Measurements from ENCODE around the gene FSIP2.

The FSIP2 gene, protein sequence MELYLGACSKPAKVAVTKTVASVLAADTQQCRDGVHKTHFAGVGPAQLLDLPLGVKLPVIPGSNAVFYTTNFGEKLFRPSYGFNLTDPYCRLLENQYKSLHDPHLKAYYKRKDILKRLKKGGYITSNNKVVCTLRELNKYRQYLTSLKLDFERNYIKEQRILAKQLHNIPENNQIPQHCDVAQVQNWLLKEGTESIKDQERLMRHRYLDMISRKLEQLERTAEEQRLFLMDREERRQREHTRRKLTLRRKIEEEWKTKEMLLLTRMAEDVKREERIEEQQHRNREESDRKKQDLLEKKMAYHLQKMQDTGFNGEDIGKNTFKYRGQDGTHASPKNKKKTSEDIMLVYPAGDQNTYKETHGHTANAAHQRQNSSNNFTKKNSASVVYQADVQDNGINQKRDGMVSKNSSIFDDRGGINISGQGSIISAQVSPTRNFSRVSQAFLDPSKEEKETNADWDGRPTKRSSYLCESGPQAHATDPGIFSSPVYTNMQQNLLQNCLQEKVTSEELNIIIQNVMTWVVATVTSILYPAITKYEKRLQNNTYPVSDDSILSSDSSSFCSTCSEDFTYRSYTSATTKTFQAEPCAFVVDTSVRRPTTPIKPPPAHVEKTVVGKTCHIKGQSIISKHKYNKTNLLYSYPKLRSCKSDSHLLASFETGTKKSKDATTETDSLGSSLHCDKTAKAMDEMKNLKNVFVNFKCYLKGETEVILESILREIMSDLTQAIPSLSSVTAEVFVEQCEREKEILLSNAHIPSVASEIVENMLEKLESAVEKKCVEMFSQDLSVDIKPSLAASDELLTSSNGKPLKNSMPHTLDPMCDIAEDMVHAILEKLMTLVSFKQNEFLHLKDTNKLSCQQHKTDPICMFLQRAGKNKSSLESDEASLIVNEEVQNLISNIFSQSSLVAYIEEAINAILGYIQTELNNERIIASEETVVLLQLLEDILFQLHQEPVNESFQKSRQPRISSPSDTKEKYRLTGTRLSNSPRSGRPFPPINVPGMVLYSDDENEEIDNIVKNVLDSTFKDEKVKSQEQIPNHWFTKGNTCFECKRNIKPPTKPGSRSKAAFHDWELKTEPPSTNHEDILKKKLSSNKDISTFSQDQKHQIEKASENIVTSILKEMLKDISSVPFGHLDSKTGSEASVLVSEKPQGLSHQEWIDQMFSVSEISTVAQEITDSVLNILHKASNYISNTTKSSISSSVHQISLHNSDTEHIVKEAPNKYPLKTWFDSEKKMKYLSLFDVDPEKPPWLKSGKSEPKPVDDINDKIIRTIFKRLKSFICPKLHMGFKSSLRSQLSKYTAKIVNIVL (N-terminal part only)

DNA sequence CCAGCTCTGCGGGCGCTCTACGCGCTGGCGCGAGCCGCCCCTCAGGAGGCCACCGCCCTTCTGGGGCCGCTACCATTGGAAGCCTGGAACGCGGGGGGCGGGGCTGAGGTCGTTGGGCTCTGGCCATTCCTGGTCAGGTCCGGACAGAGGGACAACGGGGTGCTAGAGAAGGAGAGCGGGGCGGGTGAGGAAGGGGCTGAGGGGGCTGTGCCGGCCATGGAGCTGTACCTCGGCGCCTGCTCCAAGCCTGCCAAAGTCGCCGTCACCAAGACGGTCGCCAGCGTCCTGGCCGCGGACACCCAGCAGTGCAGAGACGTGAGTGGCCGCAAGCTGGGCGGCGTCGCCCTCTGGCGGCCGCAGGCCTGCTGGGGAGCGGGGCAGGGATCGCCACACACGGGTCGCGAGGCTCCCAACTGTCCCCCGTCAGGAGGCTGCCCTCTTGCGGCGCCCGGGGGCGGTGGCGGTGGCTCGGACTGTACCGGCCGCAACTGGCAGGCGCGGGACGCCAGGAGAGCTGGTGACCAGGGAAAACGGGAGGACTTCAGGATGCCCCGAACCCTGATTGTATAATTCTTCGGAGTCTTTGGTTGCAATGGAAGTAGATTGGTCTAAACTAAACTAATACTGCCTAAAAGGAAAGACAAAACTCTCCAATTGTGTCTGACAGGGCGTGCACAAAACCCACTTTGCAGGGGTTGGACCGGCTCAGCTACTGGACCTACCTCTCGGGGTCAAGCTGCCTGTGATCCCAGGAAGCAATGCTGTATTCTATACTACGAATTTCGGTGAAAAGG, at the start of gene FSIP2:
Gene FSIP2, plus strand, starts transcription at position 126 of the 794 bp plus-strand sequence. Its CDS starts 91 bp downstream, at position 217.
- DNase-seq: no peak

DNA sequence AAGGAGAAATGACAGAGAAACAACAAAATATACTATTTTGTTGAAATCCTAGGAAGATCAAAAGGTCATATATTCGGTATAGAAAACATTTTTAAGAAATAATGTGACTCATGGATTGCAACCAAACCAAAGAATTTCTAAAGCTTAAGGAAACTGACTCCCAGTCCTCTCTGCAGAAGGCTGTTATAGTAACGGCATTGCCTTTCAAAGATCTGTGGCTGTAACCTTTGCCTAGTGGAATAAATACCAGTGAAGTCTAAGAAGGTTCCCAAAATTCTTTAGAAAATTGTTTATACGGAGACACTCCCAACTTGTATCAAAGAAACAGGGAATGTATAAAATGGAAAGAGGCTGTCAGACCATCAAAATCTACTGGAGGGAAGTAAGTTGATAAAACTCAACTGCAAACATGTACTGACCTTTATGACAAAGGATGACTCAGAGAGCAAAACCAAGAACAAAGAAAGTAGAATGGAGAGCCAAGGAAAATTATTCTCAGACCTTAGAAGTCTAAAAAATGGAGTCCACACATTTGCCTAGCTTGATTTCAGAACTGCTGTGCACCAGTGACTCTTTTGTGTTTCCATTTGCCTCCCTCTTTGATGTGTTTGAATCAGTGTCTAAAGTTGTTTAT, 48.6 kb upstream of the FSIP2 start:
- no peak for DNase-seq

DNA sequence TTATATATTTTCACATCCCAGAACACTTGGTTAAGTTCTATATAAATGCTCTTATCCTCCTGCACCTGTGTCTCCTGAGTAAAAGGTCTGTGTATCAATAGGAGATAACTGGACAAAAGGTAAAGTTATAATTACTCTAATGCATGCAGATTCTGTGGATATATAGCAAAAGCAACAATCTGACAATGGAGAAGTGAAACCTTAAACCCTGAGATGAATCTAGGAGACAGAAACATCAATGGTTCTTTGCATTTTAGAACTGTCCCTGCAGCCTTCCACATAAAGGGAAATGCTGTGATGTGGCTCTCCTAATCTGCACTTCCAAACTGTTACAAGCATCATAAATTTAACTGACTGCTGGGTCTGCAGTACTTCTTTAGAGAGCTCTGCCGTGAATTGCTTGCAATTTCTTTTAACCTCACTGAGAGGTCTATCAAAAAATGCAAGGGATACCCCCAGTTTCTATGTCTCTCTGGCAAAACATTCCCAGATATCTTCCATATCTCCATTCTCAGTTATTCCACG, 42.8 kb upstream of the FSIP2 start:
- no peak for DNase-seq

DNA sequence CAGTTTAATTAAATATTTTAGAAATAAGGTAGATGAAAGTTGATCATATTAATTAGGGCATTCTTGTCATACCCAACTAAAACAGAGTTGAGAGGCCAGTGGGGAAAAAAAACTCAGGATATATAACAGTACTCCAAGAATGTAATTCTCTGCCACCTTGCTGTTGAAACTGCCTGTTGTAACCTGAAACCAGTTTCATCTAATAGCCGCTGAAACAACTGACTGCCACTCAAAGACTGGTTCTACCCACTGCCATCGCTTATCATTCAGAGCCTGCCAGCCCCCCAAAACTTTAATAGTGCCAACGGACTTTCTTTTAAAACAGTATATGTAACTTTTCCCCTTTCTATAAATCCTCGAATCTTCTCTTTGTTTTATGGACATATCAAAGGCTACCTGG, 37.7 kb upstream of the FSIP2 start:
- DNase-seq: no peak

DNA sequence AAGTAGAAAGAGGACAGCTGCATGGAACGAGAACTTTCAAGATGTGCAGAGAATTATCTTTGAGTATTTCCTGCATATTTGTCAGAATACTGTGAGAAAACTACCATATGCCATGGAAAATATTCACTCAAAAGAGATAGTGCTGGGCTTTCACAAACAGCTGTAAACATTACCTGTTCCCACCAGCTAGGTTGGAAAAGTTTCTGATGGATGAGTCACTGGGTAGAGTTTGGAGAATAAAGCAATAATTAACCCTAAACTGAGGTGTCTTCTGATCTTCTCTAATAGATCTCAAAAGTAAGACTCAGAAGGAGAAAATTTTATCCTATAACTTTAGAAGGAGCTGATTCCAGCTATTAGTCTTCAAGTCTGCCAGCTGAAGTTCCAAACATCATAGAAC, 3.9 kb upstream of the FSIP2 start:
- DNase-seq: no peak

DNA sequence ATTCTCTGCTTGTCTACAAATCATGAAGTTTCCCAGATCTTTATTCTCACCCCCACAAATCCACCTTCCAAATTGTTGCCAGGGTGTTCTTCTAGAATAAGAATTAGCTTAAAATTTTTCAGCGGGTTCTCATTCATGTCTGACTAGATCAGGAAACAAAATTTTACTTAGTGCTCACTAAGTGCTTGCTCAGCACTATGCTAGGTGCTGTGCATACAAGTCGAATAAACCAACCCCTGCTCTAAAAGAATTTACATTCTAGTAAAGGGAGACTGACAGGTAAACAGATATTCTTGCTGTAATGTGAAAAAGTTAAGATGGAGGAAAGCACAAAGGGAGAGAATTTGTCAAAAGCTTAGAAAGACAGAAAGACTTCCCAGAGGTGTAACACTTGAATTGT, 2.4 kb upstream of the FSIP2 start:
- DNase-seq: no peak

DNA sequence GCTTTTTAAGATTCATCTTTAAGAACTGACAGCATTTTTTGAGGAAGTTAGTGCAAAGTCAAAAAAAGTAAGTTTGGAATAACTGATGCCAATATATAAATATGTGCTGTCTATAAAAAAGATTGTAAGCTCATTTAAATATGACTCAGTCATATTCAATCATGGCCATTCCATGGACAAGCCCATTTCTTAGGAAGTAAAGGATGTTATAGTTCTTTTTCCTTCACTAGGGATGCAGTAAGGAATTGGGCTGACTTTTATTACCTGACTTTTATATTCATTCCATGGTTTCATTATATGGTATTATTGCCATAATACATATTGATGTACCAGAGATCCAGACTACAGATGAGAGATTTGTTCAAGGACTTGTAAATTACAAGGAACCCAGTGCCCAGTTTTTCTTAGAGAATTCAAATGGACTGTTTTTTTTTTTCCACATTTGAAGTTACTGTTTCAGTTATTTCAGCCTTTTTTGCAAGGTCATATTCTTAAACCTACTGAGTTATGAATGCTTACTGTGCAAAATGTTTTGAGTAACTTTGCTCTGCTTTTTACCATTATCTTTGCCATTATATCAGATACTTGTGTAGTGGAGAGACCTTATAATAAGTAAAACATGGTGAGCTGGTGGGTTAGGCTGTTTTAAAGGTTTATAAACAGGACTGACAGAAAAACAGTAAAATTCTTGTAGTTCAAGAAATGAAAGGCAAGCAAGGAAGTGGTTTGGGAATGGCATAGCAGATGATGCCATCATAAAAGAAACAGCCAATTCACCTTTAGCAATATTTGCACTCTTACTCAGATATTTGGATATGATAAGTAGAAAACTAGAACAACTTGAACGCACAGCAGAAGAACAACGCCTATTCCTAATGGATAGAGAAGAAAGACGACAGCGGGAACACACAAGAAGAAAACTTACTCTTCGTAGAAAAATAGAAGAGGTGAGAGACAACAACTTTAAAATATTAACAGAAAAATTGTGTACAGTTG, 7.6 kb downstream of the FSIP2 start:
- no peak for DNase-seq

DNA sequence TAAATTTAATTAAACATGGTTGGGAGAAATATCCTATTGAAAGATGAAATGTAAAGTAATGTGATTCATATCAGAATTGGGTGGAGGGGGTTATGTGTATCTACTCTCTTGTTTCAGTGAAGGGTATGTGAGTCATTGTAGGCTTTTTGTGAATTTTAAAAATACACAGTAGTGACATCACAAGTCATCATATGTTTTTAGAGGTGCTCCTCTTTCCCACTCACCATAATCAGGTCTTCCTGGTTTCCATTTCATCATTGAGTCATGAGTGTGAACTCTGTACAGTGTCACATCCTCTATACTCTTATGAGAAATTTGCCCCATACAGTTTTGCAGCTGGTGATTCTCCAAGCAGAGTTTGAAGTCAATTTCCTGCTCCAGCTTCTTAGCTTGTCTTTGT, 18.8 kb downstream of the FSIP2 start:
- DNase-seq: no peak

DNA sequence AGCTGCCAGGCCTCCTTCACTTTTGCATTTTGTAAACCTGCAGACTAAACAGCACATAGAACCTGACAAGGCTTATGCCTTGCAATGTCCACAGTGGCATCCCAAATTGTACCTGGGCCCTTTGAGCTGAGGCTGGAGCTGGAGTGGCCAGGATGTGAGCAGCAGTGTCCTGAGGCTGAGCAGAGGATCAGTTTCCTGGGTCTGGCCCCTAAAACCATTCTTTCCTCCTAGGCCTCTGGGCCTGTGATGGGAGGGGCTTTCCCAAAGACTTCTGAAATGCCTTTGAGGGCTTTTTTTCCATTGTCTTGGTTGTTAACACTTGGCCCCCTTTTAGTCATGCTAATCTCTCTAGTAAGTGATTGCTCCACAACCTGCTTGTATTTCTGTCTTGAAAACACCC, 32.8 kb downstream of the FSIP2 start:
- DNase-seq: no peak

DNA sequence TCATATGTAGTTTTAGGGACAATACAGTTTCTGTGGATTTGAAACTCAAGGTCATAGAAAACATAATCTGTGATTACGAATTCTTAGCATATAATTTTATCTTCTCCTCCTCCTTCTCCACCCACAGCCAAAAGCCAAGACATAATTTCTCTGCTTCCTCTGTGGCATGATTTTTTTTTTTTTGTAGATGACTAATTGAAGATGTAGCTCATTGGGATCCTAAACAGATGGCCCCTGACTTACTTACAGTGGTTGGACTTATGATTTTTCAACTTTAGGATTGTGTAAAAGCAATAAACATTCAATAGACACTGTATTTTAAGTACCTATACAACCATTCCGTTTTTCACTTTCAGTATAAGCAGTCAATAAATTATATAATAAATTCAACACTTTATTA, 42.3 kb downstream of the FSIP2 start:
- DNase-seq: no peak

DNA sequence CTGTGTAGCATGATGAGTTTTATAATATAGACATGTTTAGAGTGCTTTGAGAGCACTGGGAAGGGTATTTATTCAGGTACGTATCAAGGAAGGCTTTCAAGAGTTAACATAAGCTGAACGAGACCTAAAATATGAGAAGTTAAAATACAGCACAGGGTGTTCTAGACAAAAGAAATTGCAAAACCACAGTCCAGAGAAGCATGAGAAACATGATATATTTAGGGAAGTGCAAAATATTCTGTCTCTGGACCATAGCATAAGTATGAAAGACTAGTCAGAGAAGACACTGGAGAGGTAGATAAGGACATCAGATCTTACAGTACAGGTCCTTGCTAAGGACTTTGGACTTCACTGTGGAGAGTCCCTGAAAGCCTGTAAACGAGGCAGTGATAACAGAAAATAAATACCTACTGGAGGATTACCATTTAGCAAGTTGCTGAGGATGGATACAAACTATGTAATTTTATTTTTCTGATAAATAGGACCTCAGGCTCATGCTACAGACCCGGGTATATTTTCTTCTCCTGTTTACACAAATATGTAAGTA, 43.7 kb downstream of the FSIP2 start:
- DNase-seq: no peak

DNA sequence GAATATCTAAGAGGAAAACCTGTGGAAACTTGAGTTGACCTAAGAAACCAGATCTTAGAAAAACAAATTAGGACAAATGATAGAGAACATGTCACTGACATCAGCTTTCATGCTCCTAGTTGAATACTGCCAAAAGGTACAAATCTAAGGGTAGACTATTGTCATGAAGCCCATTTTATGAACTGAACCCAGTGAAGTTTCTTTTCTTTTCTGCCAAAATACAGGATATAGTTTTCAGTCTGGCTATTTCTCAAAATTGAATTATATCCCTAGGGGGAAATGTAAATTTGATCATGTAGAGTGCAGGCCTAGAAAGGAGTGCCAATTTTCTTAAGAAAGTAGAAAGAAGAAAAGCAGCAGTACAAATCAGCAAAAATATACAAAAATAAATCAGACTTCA, 46.6 kb downstream of the FSIP2 start:
- DNase-seq: no peak

DNA sequence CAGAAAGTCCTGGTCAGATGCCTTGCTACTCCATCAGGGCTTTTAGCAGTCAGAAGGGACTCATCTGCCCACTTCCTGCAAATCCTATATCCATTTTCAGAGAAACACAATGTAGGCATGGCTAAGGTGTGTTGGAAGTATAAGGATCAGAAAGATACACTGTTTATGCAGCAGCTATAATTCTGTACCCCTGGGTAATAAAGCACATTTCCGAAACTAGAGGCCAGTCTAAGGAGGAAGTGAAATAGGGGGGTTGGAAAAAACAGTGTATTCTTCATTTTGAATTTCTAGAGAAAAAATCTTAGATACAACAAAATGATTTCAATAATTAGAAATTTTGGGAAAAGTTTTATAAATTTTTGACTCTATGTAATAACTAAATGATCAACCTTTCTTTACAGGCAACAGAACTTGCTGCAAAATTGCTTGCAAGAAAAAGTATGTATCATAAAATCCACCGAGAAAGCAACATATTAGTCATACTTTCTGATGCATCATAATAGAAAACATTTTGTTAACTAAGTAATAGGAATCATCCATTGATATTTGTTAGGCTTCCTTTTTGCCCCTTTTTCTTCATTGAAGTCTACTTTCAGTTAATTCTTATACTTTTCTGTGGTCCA, 47.4 kb downstream of the FSIP2 start:
- DNase-seq: no peak

DNA sequence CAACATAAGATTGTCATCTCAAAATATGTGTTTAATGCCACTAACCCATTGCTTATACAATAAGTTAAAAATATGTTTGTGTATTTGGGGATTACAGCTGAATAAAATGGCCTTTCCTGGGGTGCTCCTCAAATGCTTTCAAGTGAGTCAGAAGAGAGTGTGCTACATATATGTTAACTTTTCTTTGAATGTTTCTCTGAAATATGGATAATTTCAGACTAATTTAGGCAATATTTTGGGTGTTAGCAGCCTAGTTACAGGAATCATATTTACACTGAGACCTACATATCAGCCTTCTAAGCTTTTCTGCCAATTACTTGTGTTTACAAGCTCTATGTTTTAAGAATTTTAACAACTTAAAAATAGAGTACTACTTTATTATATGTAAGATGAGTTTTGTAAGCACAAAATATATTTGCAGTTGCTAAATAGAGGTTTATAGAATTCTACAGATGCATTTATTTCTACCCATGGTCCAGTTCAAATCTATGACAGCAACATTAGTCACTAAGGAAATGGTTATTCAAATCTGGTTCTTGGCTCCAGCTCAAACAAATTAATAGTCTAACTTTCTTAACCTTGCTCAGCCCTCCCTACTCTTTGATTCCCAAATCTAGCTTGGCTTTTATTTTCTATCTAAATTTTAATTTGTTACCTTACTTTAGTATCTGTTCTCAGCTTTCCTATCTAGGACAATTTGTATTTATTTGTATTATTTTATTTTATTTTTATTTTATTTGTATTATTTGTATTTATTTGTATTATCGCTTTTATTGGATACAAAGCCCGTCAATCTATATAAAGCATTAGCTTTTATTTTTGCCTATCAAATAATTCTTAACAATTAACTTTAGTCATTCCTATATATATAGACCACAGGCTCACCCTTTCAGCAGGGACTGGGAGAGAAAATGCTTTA, 48.9 kb downstream of the FSIP2 start:
- DNase-seq: no peak

DNA sequence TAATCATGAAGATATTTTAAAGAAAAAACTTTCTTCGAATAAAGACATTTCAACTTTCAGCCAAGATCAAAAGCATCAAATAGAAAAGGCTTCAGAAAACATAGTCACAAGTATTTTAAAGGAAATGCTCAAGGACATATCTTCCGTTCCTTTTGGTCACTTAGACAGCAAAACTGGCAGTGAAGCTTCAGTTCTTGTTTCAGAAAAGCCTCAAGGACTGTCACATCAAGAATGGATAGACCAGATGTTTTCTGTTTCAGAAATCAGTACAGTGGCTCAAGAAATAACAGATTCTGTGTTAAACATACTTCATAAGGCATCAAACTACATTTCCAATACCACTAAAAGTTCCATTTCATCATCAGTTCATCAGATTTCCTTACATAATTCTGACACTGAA, 51.8 kb downstream of the FSIP2 start:
- DNase-seq: no peak

DNA sequence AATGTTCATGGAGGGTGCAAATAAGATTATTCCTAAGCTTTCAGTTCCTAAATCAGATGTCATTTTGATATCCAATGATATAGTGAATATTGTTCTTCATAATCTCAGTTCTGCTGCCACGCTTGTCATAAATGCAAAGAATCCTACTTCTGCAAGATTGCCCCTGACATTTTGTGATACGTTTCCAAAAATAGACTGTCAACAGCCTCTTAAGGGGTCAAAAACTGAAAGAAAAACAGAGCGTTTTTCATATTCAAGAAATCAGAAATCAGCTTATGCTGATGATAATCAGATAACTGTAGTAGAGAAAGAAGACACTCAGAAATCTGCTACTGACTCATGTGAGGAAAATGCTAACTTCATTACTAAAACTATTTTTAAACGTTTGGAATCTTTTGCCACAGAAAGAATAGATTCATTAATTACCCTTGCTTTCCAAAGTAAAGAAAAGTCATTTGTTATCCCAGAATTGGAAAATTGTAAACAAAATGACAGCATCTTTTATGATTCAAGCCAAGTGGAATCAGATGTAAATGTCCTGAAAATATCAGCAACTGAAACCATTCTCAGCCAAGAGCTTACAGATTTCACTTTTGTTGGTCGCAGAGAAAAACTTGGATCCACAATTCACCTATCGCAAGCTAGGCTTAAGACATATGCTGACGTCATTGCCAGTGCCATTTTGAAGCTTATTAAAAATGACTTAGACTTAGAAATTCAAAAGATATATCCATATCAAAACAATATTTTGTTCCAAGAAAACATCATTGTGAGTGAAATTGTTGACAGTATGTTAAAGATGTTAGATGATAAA, 55.1 kb downstream of the FSIP2 start:
- DNase-seq: no peak

DNA sequence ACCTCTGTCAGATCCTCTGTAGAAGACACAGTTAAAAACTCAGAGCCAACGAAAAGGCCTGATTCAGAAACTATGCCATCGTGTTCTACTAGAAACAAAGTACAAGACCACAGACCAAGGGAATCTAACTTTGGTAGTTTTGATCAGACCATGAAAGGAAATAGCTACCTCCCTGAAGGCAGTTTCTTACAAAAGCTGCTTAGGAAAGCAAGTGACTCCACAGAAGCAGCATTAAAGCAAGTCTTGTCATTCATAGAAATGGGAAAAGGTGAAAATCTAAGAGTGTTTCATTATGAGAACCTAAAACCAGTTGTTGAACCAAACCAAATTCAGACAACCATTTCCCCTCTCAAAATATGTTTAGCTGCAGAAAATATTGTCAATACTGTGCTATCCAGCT, 58.2 kb downstream of the FSIP2 start:
- DNase-seq: no peak

Measured in DMS 273 treated with DMSO at 0.1 percent for 48 hours (cell line).